Mesothelial cell of epicardium (in vitro differentiated cells): Measurements from ENCODE around the gene FNDC11. TPM values are rescaled to one million over a fixed set of nuclear protein-coding genes. Genes with fewer than 3 reads are reported as not detected.
A peak's percentile ranks its signal among the peaks of the same experiment; 100 is the strongest.

Experiments used
- DNase-seq, 2 experiments: peaks; one replicate each; pipeline ENCODE4 v3.0.0; 2021; ENCODE audit warnings: low spot score in 2 of 2; ENCODE audit not compliant: unreplicated experiment in 2 of 2
- H3K27ac Mint-ChIP-seq: 2 replicates; pipeline ENCODE4 v1.8.0; 2021; ENCODE audit warnings: mixed read lengths
- H3K27me3 Mint-ChIP-seq: 2 replicates; pipeline ENCODE4 v1.8.0; 2021; ENCODE audit warnings: low read depth, mixed read lengths
- H3K36me3 Mint-ChIP-seq: 2 replicates; pipeline ENCODE4 v1.8.0; 2021; ENCODE audit warnings: mixed read lengths
- H3K4me1 Mint-ChIP-seq: 2 replicates; pipeline ENCODE4 v1.8.0; 2021; ENCODE audit warnings: mixed read lengths
- H3K4me3 Mint-ChIP-seq: 2 replicates; pipeline ENCODE4 v1.8.0; 2021; ENCODE audit warnings: mild to moderate bottlenecking, moderate library complexity, mixed read lengths
- H3K9me3 Mint-ChIP-seq: 2 replicates; pipeline ENCODE4 v1.8.0; 2021; ENCODE audit warnings: mixed read lengths
- CTCF ChIP-seq: fragments of 200-600 bp; sonication (generic); IDR thresholded peaks from one replicate; pipeline ENCODE4 v1.5.0; 2021; ENCODE audit warnings: antibody characterized with exemption; ENCODE audit not compliant: unreplicated experiment
- total RNA-seq: library from RNA; stranded (reverse); gene quantifications from 3 replicates; pipeline ENCODE4 v1.2.1, GENCODE V29; 2021

FNDC11 gene
- total RNA-seq, 1 donor from 2014 or later: 1.1 TPM

GRCh38 chr20:63518946-63519667 lies 34.9 kb upstream of the FNDC11 start:
- Mint-ChIP-seq H3K4me3 (peak overlapping the region; percentile 67), H3K27me3 (peaks cover 10% of the 10 kb centered on the region), H3K4me1 (peaks cover 17% of the 10 kb centered on the region), H3K36me3 (peaks cover 15% of the 10 kb centered on the region), H3K9me3 (peaks cover 3% of the 10 kb centered on the region), H3K27ac (no peak overlapping the region)
- peak in 1 of 2 experiments; percentile 17 for DNase-seq
- no peak for TF ChIP-seq CTCF

- peak; percentile 58 to 75 for DNase-seq
- Mint-ChIP-seq H3K27me3 (peaks cover 8% of the 10 kb centered on the region), H3K9me3 (peaks cover 3% of the 10 kb centered on the region), H3K4me1 (peaks cover 19% of the 10 kb centered on the region), H3K4me3 (peak overlapping the region; percentile 67), H3K27ac (no peak overlapping the region), H3K36me3 (peaks cover 18% of the 10 kb centered on the region)
- TF ChIP-seq CTCF: no peak
Measured at GRCh38 chr20:63519668-63520503, 34.1 kb upstream of the FNDC11 start.

- H3K4me1 Mint-ChIP-seq: peaks cover 21% of the 10 kb centered on the region
- H3K4me3 Mint-ChIP-seq: peak within 1 kb of the TSS; percentile 84
- H3K27me3 Mint-ChIP-seq: peaks cover 7% of the 10 kb centered on the region
- TF ChIP-seq CTCF: no peak
- peak; percentile 83 to 86 for DNase-seq
- H3K27ac Mint-ChIP-seq: peak within 1 kb of the TSS; percentile 83
- H3K36me3 Mint-ChIP-seq: peaks cover 18% of the 10 kb centered on the region
- peaks cover 3% of the 10 kb centered on the region for H3K9me3 Mint-ChIP-seq
Measured at GRCh38 chr20:63520504-63520933, 33.4 kb upstream of the FNDC11 start, which contains the start of gene PPDPF. TSS of gene PPDPF (plus strand) at chr20:63520765. CDS start at chr20:63521309, 544 bp downstream.

GRCh38 chr20:63520934-63521601 lies 32.9 kb upstream of the FNDC11 start:
- Mint-ChIP-seq H3K27ac (peak overlapping the region; percentile 83), H3K4me1 (peaks cover 21% of the 10 kb centered on the region), H3K9me3 (peaks cover 3% of the 10 kb centered on the region), H3K27me3 (peaks cover 3% of the 10 kb centered on the region), H3K36me3 (peaks cover 18% of the 10 kb centered on the region), H3K4me3 (peak overlapping the region; percentile 84)
- DNase-seq: peak; percentile 52 to 70
- TF ChIP-seq CTCF: no peak

GRCh38 chr20:63521602-63522001 lies 32.4 kb upstream of the FNDC11 start:
- Mint-ChIP-seq H3K27ac (peak overlapping the region; percentile 83), H3K9me3 (peaks cover 3% of the 10 kb centered on the region), H3K4me3 (peak overlapping the region; percentile 84), H3K36me3 (peaks cover 18% of the 10 kb centered on the region), H3K4me1 (peaks cover 21% of the 10 kb centered on the region), H3K27me3 (peaks cover 3% of the 10 kb centered on the region)
- DNase-seq: peak in 1 of 2 experiments; percentile 19
- no peak for TF ChIP-seq CTCF
